DMS 273 (cell line): ENCODE measurements around the gene VOPP1.
A peak's percentile ranks its signal among the peaks of the same experiment; 100 is the strongest.
"Not testable (repeated sequence)": the region's sequence is repeated elsewhere in the genome, so short reads cannot be mapped to it uniquely, and the experiment has no call there.

Experiments used
- DNase-seq: peaks from one replicate; lab custom pipeline; 2025; ENCODE audit not compliant: unreplicated experiment; lab: John Stamatoyannopoulos, UW

Gene VOPP1

GRCh38 chr7:55582656-55583055 is 10.4 kb upstream of the VOPP1 start:
- not testable (repeated sequence) for DNase-seq

- no peak for DNase-seq
Measured at GRCh38 chr7:55576753-55577152, 4.5 kb upstream of the VOPP1 start.

GRCh38 chr7:55575733-55576132 is 3.4 kb upstream of the VOPP1 start:
- no peak for DNase-seq

GRCh38 chr7:55575098-55575497 is 2.8 kb upstream of the VOPP1 start:
- DNase-seq, result no peak

GRCh38 chr7:55574051-55574717 is 1.9 kb upstream of the VOPP1 start:
- no peak for DNase-seq

- DNase-seq, result peak; percentile 55
Measured at GRCh38 chr7:55573234-55573900, 1.1 kb upstream of the VOPP1 start.

- DNase-seq, result peak; percentile 82
Measured at GRCh38 chr7:55571511-55572377, 558 bp downstream of the VOPP1 start.

- no peak for DNase-seq
Measured at GRCh38 chr7:55570939-55571338, 1.4 kb downstream of the VOPP1 start.

GRCh38 chr7:55570218-55570873 is 2.0 kb downstream of the VOPP1 start:
- DNase-seq, result no peak

GRCh38 chr7:55569797-55570196 is 2.5 kb downstream of the VOPP1 start:
- no peak for DNase-seq

- DNase-seq, result no peak
Measured at GRCh38 chr7:55569269-55569663, 3.0 kb downstream of the VOPP1 start.

- DNase-seq, result peak; percentile 46
Measured at GRCh38 chr7:55568613-55569268, 3.6 kb downstream of the VOPP1 start.

- DNase-seq, result peak; percentile 40
Measured at GRCh38 chr7:55567571-55567970, 4.7 kb downstream of the VOPP1 start.

- DNase-seq, result no peak
Measured at GRCh38 chr7:55565681-55566080, 6.6 kb downstream of the VOPP1 start.

GRCh38 chr7:55563596-55564325 is 8.5 kb downstream of the VOPP1 start:
- no peak for DNase-seq

- DNase-seq, result no peak
Measured at GRCh38 chr7:55561690-55562089, 10.6 kb downstream of the VOPP1 start.

GRCh38 chr7:55558962-55559920 is 13.1 kb downstream of the VOPP1 start:
- no peak for DNase-seq

GRCh38 chr7:55557666-55558188 is 14.6 kb downstream of the VOPP1 start:
- no peak for DNase-seq

- DNase-seq, result no peak
Measured at GRCh38 chr7:55556492-55556891, 15.8 kb downstream of the VOPP1 start.
